A549 (cell line): Measurements from ENCODE around the gene ATG101.

Experiments
- CHD4 ChIP-seq: fragments of 200-600 bp; sonication (generic); IDR thresholded peaks from 2 replicates; pipeline ENCODE4 v1.6.1; 2016; ENCODE audit warnings: antibody characterized with exemption, mild to moderate bottlenecking, borderline replicate concordance
- EP300 ChIP-seq, 2 experiments: fragments of >200 bp; sonication (Bioruptor Twin); formaldehyde crosslinking; IDR thresholded peaks; 2 replicates in 1 of 2; 3 replicates in 1 of 2; pipeline ENCODE4 v1.6.1; 2016 to 2017
- FOSL2 ChIP-seq, 2 experiments: fragments of 450-650 bp in 1 of 2; fragments of >200 bp in 1 of 2; sonication (Bioruptor Twin) in 1 of 2; formaldehyde crosslinking; IDR thresholded peaks; 2 replicates each; pipeline versions ENCODE4 v1.5.0 to v1.6.1; 2016 to 2020; ENCODE audit warnings: mild to moderate bottlenecking in 1 of 2, moderate library complexity in 1 of 2
- JUN ChIP-seq, 2 experiments: fragments of >200 bp; sonication (Bioruptor Twin); formaldehyde crosslinking; IDR thresholded peaks; 2 replicates in 1 of 2; 3 replicates in 1 of 2; pipeline ENCODE4 v1.6.1; 2016 to 2017
- MAZ ChIP-seq: fragments of 150-350 bp; IDR thresholded peaks from 2 replicates; pipeline ENCODE4 v1.6.1; 2014; ENCODE audit warnings: antibody characterized with exemption, low read depth, low read length, borderline replicate concordance
- MYC ChIP-seq: IDR thresholded peaks from 2 replicates; pipeline ENCODE4 v1.6.1; 2012; ENCODE audit warnings: mild to moderate bottlenecking, inconsistent platforms, low read length, improper control_type of control experiment, borderline replicate concordance
- NR3C1 ChIP-seq: fragments of >200 bp; sonication (Bioruptor Twin); formaldehyde crosslinking; IDR thresholded peaks from 3 replicates; pipeline ENCODE4 v1.6.1; 2017
- POLR2A ChIP-seq: IDR thresholded peaks from 2 replicates; pipeline ENCODE4 v1.6.1; 2012; ENCODE audit warnings: mild to moderate bottlenecking, low read length
- POLR2AphosphoS2 ChIP-seq: conservative IDR thresholded peaks from 2 replicates; pipeline ENCODE4 v1.6.1; 2012; ENCODE audit warnings: low read length, improper control_type of control experiment, inconsistent platforms
- RAD21 ChIP-seq, 2 experiments: fragments of >200 bp in 1 of 2; sonication (Bioruptor Twin) in 1 of 2; formaldehyde crosslinking in 1 of 2; IDR thresholded peaks in 1 of 2; conservative IDR thresholded peaks in 1 of 2; 2 replicates in 1 of 2; 3 replicates in 1 of 2; pipeline ENCODE4 v1.6.1; 2012 to 2018; ENCODE audit warnings: inconsistent platforms in 1 of 2
- RFX5 ChIP-seq: fragments of 450-650 bp; IDR thresholded peaks from 2 replicates; pipeline ENCODE4 v1.7.1; 2014; ENCODE audit warnings: antibody characterized with exemption, mild to moderate bottlenecking, moderate library complexity
- TF ChIP-seq, protein P1 (sequence below): fragments of >200 bp; sonication (Bioruptor Twin); formaldehyde crosslinking; IDR thresholded peaks from 3 replicates; pipeline ENCODE4 v1.5.1; 2016
- TF ChIP-seq, protein P2 (sequence below): IDR thresholded peaks from 2 replicates; pipeline ENCODE4 v1.6.1; 2012
- TF ChIP-seq, protein P3 (sequence below): fragments of 450-650 bp; IDR thresholded peaks from 2 replicates; pipeline ENCODE4 v1.6.1; 2014; ENCODE audit warnings: antibody characterized with exemption

DNA sequence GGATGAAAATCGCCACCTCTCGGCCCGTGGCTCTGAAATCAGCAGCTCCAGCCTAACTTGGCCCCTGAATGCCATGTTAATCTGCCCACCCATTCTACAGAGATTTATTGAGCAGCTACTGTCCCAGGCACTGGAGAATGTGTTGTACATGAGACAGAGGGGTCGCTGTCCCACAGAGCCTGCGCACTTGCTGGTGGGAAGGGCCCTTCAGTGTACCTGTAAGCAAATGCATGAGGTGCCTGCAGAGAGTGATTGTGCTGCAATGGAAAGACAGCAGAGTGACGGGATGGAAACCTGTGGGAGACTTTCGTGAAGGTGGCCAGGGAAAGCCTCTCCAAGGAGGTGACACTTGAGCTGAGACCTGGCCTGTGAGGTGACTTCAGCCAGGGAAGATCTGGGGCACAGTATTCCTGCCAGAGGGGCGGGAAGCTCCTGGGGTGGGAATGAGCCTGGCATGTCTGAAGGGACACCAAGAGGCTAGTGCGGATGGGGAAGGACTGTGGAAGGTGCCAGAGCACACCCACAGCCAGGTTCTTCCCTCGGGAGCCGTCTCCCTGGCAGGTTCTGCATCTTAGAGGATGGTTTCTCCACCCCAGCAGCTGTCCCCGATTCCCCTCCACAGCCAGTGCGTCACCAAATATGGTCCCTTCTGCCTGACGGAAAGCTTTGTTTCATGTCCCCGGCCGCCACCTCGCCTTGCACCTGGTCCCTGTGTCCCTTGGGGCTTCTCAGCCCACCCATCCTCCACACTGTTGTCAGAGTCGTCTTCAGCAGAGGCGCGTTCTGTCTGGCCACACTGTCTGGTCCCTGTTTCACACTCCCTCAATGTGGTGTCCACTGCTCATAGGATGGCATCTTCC, 18.4 kb downstream of the ATG101 start:
- no peak for TF ChIP-seq POLR2A
- TF ChIP-seq MYC: no peak
- TF ChIP-seq, protein P1, sequence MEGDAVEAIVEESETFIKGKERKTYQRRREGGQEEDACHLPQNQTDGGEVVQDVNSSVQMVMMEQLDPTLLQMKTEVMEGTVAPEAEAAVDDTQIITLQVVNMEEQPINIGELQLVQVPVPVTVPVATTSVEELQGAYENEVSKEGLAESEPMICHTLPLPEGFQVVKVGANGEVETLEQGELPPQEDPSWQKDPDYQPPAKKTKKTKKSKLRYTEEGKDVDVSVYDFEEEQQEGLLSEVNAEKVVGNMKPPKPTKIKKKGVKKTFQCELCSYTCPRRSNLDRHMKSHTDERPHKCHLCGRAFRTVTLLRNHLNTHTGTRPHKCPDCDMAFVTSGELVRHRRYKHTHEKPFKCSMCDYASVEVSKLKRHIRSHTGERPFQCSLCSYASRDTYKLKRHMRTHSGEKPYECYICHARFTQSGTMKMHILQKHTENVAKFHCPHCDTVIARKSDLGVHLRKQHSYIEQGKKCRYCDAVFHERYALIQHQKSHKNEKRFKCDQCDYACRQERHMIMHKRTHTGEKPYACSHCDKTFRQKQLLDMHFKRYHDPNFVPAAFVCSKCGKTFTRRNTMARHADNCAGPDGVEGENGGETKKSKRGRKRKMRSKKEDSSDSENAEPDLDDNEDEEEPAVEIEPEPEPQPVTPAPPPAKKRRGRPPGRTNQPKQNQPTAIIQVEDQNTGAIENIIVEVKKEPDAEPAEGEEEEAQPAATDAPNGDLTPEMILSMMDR: no peak
- no peak for TF ChIP-seq POLR2AphosphoS2
- TF ChIP-seq RAD21 (conservative IDR thresholded peaks at IDR 0.05 in 1 of 2, IDR thresholded peaks at IDR 0.05 in 1 of 2): no peak
- TF ChIP-seq, protein P2, sequence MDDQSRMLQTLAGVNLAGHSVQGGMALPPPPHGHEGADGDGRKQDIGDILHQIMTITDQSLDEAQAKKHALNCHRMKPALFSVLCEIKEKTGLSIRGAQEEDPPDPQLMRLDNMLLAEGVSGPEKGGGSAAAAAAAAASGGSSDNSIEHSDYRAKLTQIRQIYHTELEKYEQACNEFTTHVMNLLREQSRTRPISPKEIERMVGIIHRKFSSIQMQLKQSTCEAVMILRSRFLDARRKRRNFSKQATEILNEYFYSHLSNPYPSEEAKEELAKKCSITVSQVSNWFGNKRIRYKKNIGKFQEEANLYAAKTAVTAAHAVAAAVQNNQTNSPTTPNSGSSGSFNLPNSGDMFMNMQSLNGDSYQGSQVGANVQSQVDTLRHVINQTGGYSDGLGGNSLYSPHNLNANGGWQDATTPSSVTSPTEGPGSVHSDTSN: no peak
- no peak for TF ChIP-seq NR3C1
- TF ChIP-seq, protein P3, sequence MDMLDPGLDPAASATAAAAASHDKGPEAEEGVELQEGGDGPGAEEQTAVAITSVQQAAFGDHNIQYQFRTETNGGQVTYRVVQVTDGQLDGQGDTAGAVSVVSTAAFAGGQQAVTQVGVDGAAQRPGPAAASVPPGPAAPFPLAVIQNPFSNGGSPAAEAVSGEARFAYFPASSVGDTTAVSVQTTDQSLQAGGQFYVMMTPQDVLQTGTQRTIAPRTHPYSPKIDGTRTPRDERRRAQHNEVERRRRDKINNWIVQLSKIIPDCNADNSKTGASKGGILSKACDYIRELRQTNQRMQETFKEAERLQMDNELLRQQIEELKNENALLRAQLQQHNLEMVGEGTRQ: no peak
- no peak for TF ChIP-seq MAZ
- no peak for TF ChIP-seq RFX5
- no peak for TF ChIP-seq FOSL2 (IDR thresholded peaks at IDR 0.05)
- TF ChIP-seq FOSL2 (CRISPR knock-in tag; IDR thresholded peaks at IDR 0.05): no peak
- TF ChIP-seq JUN (IDR thresholded peaks at IDR 0.05): no peak
- no peak for TF ChIP-seq EP300 (IDR thresholded peaks at IDR 0.05)
- no peak for TF ChIP-seq CHD4
